Naive B cell (primary cell): ENCODE results near the gene CDKN1C. TPM values are rescaled to one million over a fixed set of nuclear protein-coding genes. Genes with fewer than 3 reads are reported as not detected.

Experiments
- ATAC-seq, 2 donors: fragments of 150-1000 bp; cut with Tn5 transposase; 2 replicates each; pipeline ENCODE4 v1.10.0; 2021; ENCODE audit warnings: low read depth in 2 of 2, mild to moderate bottlenecking in 2 of 2, moderate library complexity in 2 of 2
- DNase-seq: peaks from one replicate; pipeline ENCODE4 v3.0.0; 2022
- H3K27ac Mint-ChIP-seq, 6 donors: one replicate each; pipeline ENCODE4 v1.8.0; 2020 to 2022; ENCODE audit warnings: mild to moderate bottlenecking in 6 of 6, mixed read lengths in 6 of 6, moderate library complexity in 5 of 6, inconsistent platforms in 2 of 6
- H3K27me3 Mint-ChIP-seq, 3 donors: one replicate each; pipeline ENCODE4 v1.8.0; 2021 to 2022; ENCODE audit warnings: mixed read lengths in 3 of 3, mild to moderate bottlenecking in 1 of 3
- H3K36me3 Mint-ChIP-seq, 2 donors: one replicate each; pipeline ENCODE4 v1.8.0; 2020 to 2022; ENCODE audit warnings: mixed read lengths in 2 of 2, inconsistent platforms in 1 of 2, mild to moderate bottlenecking in 1 of 2
- H3K4me1 Mint-ChIP-seq, 3 donors: one replicate each; pipeline ENCODE4 v1.8.0; 2020 to 2022; ENCODE audit warnings: mixed read lengths in 3 of 3, inconsistent platforms in 1 of 3, mild to moderate bottlenecking in 1 of 3, moderate library complexity in 1 of 3
- H3K4me3 Mint-ChIP-seq, 8 donors: one replicate each; pipeline ENCODE4 v1.8.0; 2020 to 2022; ENCODE audit warnings: mild to moderate bottlenecking in 8 of 8, mixed read lengths in 8 of 8, moderate library complexity in 8 of 8, inconsistent platforms in 2 of 8
- H3K9me3 Mint-ChIP-seq, 7 donors: one replicate each; pipeline ENCODE4 v1.8.0; 2020 to 2022; ENCODE audit warnings: mixed read lengths in 7 of 7, mild to moderate bottlenecking in 5 of 7, inconsistent platforms in 2 of 7, moderate library complexity in 1 of 7
- polyA plus RNA-seq, 6 donors: library from polyadenylated mRNA; unstranded; fragments of 300-500 nt; fragmentation: Illumina TruSeq; gene quantifications; one replicate each; pipeline ENCODE4 v1.2.3, GENCODE V29; 2021; ENCODE audit warnings: low read depth in 6 of 6

CDKN1C gene
- polyA plus RNA-seq, 6 donors from 2014 or later: 0.25 TPM; not detected in 5

DNA sequence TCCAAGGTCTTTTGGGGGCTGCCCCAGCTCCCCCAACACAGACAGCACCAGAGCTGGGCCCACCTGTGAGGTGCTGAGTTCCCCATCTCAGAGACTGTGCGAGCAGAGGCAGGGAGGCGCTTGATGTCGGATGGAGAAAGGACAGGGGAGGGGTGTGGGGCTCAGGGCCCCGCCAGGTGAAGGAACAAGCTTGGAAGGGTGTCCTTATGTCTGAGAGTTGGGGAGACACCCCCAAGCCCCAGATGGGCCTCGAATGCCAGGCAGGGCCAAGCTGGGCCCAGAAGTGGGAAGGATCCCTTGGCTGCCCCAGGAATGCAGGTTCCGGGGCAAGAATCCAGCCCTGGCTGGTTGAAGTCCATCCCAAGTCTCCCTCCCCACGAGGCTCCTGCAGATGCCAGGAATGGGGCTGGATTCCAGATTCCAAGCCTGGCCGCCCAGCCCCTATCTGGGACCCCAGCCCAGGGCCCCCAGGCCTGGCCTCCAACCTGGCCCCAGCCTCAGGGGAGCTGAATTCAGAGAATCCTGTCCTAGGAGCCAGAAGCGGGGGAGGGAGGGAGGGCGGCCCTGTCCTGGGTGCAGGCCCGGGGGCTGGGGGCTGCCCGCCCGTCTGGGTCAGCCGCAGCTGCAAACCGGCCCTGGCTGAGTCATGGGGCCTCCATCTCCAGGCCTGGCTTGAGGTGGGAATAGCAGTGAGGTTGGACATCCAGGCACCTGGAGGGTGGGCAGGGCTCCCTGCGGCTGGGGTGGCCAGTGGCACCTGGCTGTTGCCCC is 50.9 kb downstream of the CDKN1C start:
- Mint-ChIP-seq H3K27ac (no peak overlapping the region), H3K9me3 (peaks cover 0 to 2% (median 0%) of the 10 kb centered on the region in 7 donors), H3K4me3 (no peak overlapping the region), H3K4me1 (peaks cover 0 to 4% (median 0%) of the 10 kb centered on the region in 3 donors), H3K27me3 (no peaks in the 10 kb centered on the region), H3K36me3 (peaks cover 0 to 2% of the 10 kb centered on the region in 2 donors)
- no peak for ATAC-seq
- no peak for DNase-seq

DNA sequence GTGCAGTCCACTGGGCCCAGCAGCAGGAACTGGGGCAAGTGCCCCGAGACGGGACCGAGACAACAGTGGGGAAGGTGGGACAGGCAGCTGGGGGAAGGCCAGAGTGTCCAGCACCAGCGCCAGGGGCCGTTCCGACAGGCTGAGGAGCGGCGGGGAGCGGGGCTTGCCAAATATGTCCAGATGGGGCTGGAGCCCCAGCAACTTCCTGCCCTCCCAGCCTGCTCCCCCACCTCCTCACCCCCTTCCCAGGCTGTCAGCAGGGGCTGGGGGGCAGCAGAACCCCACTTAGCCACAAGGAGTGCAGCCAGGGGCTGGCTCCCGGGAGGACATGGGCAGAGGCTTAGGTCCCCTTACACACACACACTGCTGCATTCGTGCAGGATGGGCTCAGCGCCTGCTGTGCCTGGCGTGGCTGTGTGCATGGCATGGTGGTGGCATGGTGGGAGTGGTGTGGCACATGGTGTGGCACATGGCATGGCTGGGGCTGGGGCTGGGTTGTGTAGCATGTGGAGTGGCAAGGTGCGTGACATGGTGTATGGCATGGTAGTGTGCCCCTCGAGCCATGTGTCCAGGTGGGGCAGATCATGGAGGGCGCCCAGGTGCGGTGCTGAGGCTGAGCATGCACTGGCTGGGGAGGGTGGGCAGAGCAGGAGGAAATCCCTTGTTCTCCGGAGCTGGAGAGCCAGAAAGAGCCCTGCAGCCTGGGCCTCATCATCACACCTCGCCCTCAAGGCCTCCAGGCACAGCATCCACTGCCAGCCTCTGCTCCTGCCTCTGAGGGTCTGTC is 51.7 kb downstream of the CDKN1C start:
- Mint-ChIP-seq H3K27me3 (no peaks in the 10 kb centered on the region), H3K36me3 (peaks cover 6 to 10% of the 10 kb centered on the region in 2 donors), H3K4me3 (no peak overlapping the region), H3K9me3 (peaks cover 4 to 8% (median 6%) of the 10 kb centered on the region in 7 donors), H3K27ac (no peak overlapping the region), H3K4me1 (peaks cover 0 to 4% (median 0%) of the 10 kb centered on the region in 3 donors)
- ATAC-seq (no peak), DNase-seq (no peak)

Other genes with a start within 250 kb of the CDKN1C start
- under 1 TPM; 0.08 to 0.28 (median 0.12) TPM for gene KCNQ1OT1, start 185.8 kb downstream of the CDKN1C start, polyA plus RNA-seq
- gene PHLDA2, start 43.6 kb upstream of the CDKN1C start, polyA plus RNA-seq: not detected
- 10 to 100 TPM; 57.8 to 78.2 (median 65.1) TPM for gene NAP1L4, start 106.6 kb upstream of the CDKN1C start, polyA plus RNA-seq
- 10 to 100 TPM; 18.8 to 32.7 (median 27.2) TPM for gene CARS1, start 171.6 kb upstream of the CDKN1C start, polyA plus RNA-seq